ENCODE data around the gene P4HB. TPM values are rescaled to one million over a fixed set of nuclear protein-coding genes. Genes with fewer than 3 reads are reported as not detected.

P4HB gene
- total RNA-seq, 2 experiments from 2014 or later, result 388 to 577 TPM

- CTCF ChIA-PET (ENCODE audit: unreplicated experiment), result no interaction called here
- H3K9me3 ChIP-seq (ENCODE audit: low read length), result no peaks in the 10 kb centered on the region
- peaks cover 90% of the 10 kb centered on the region for H3K36me3 ChIP-seq (ENCODE audit: insufficient read depth, low read length)
- no peak overlapping the region for H3K27ac ChIP-seq (ENCODE audit: low read depth, low read length, poor library complexity, severe bottlenecking)
- no peak overlapping the region for H2AFZ ChIP-seq (ENCODE audit: low read length)
- H3K4me2 ChIP-seq (ENCODE audit: low read length), result no peak overlapping the region
- no peaks in the 10 kb centered on the region for H3K4me1 ChIP-seq (ENCODE audit: insufficient read depth, low read length, poor library complexity, severe bottlenecking)
- DNase-seq (ENCODE audit: low spot score), result no peak
- no TSS peak for BruUV-seq (replicated peaks)
- H3K79me2 ChIP-seq (ENCODE audit: insufficient read depth, low read depth, low read length), result peaks cover under 1% of the 10 kb centered on the region; the same call in 1 of the 2 replicates
- intact Hi-C loops (cut with micrococcal nuclease; ENCODE audit: unreplicated experiment), result no loop called here
- no peaks in the 10 kb centered on the region for H3K9me2 ChIP-seq (ENCODE audit: insufficient read depth, low read length)
- H4K20me1 ChIP-seq (ENCODE audit: insufficient read depth, low read length), result no peaks in the 10 kb centered on the region
- no peak overlapping the region for H3K4me3 ChIP-seq (ENCODE audit: low read depth, low read length, poor library complexity, severe bottlenecking)
- TF ChIP-seq EZH2phosphoT487 (IDR thresholded peaks at IDR 0.05; ENCODE audit: borderline replicate concordance, low read depth, low read length) (no peak), CTCF (conservative IDR thresholded peaks at IDR 0.05; ENCODE audit: low read length) (no peak)
- POLR2A ChIA-PET, result no interaction called here
These were observed 8.1 kb downstream of the P4HB start for GRCh38 chr17:81852237-81852636.

GRCh38 chr17:81851423-81851822, 8.9 kb downstream of the P4HB start:
- no peak overlapping the region for H3K4me3 ChIP-seq (ENCODE audit: low read depth, low read length, poor library complexity, severe bottlenecking)
- no peaks in the 10 kb centered on the region for H3K4me1 ChIP-seq (ENCODE audit: insufficient read depth, low read length, poor library complexity, severe bottlenecking)
- no peaks in the 10 kb centered on the region for H4K20me1 ChIP-seq (ENCODE audit: insufficient read depth, low read length)
- H3K27ac ChIP-seq (ENCODE audit: low read depth, low read length, poor library complexity, severe bottlenecking), result no peak overlapping the region
- ChIA-PET POLR2A (no interaction called here), CTCF (ENCODE audit: unreplicated experiment) (no interaction called here)
- no peak overlapping the region for H2AFZ ChIP-seq (ENCODE audit: low read length)
- intact Hi-C loops (cut with micrococcal nuclease; ENCODE audit: unreplicated experiment), result no loop called here
- no peaks in the 10 kb centered on the region; the same call in 1 of the 2 replicates for H3K79me2 ChIP-seq (ENCODE audit: insufficient read depth, low read depth, low read length)
- no peak for DNase-seq (ENCODE audit: low spot score)
- H3K4me2 ChIP-seq (ENCODE audit: low read length), result no peak overlapping the region
- TF ChIP-seq CTCF (conservative IDR thresholded peaks at IDR 0.05; ENCODE audit: low read length) (no peak), EZH2phosphoT487 (IDR thresholded peaks at IDR 0.05; ENCODE audit: borderline replicate concordance, low read depth, low read length) (no peak)
- no TSS peak for BruUV-seq (replicated peaks)
- H3K36me3 ChIP-seq (ENCODE audit: insufficient read depth, low read length), result peaks cover 90% of the 10 kb centered on the region
- no peaks in the 10 kb centered on the region for H3K9me2 ChIP-seq (ENCODE audit: insufficient read depth, low read length)
- H3K9me3 ChIP-seq (ENCODE audit: low read length), result no peaks in the 10 kb centered on the region

GRCh38 chr17:81849457-81849856, 10.9 kb downstream of the P4HB start:
- no peaks in the 10 kb centered on the region for H3K4me1 ChIP-seq (ENCODE audit: insufficient read depth, low read length, poor library complexity, severe bottlenecking)
- H3K4me2 ChIP-seq (ENCODE audit: low read length), result no peak overlapping the region
- H3K4me3 ChIP-seq (ENCODE audit: low read depth, low read length, poor library complexity, severe bottlenecking), result no peak overlapping the region
- H3K36me3 ChIP-seq (ENCODE audit: insufficient read depth, low read length), result peaks cover 92% of the 10 kb centered on the region
- DNase-seq (ENCODE audit: low spot score), result no peak
- H2AFZ ChIP-seq (ENCODE audit: low read length), result no peak overlapping the region
- H3K9me2 ChIP-seq (ENCODE audit: insufficient read depth, low read length), result no peaks in the 10 kb centered on the region
- ChIA-PET CTCF (ENCODE audit: unreplicated experiment) (no interaction called here), POLR2A (no interaction called here)
- TF ChIP-seq CTCF (conservative IDR thresholded peaks at IDR 0.05; ENCODE audit: low read length) (no peak), EZH2phosphoT487 (IDR thresholded peaks at IDR 0.05; ENCODE audit: borderline replicate concordance, low read depth, low read length) (no peak)
- no TSS peak for BruUV-seq (replicated peaks)
- no peaks in the 10 kb centered on the region for H3K9me3 ChIP-seq (ENCODE audit: low read length)
- H4K20me1 ChIP-seq (ENCODE audit: insufficient read depth, low read length), result no peaks in the 10 kb centered on the region
- H3K27ac ChIP-seq (ENCODE audit: low read depth, low read length, poor library complexity, severe bottlenecking), result no peak overlapping the region
- no peaks in the 10 kb centered on the region for H3K79me2 ChIP-seq (ENCODE audit: insufficient read depth, low read depth, low read length)
- intact Hi-C loops (cut with micrococcal nuclease; ENCODE audit: unreplicated experiment), result no loop called here

Measured in OCI-LY7 (cell line).